HG03558 (cell line): Measurements from ENCODE around the gene UBASH3B.
"Not testable (repeated sequence)": the region's sequence is repeated elsewhere in the genome, so short reads cannot be mapped to it uniquely, and the experiment has no call there.

Source experiments
- ATAC-seq: cut with Tn5 transposase; IDR thresholded peaks from one replicate; pipeline ENCODE4 v1.9.1; 2021; ENCODE audit warnings: moderate number of reproducible peaks; ENCODE audit not compliant: unreplicated experiment; ENCODE audit errors: extremely low read depth

The UBASH3B gene

GRCh38 chr11:122726028-122726427 lies 70.5 kb downstream of the UBASH3B start:
- ATAC-seq, result no peak

- ATAC-seq, result no peak
These were observed 71.8 kb downstream of the UBASH3B start for GRCh38 chr11:122727101-122727929.

GRCh38 chr11:122728561-122728960 lies 73.0 kb downstream of the UBASH3B start:
- no peak for ATAC-seq

DNA sequence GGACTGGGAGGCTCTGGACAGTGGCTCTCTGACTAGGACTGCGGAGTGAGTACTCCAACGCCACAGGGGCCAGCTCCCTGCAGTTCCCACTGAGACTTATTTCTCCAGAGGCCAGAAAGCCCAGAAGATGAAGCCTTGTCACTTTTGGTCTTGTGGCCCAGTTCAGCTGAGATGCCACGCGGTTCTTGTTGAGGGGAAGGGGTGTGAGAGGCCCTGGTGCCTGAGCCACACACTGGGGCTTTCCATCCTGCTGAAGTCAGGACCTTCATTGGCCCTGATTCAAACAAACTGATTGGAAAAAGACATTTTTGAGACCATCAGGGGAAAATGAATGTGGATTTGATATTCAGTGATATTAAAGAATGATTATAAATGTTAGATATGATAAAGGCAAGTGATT lies 73.6 kb downstream of the UBASH3B start:
- ATAC-seq, result no peak

- not testable (repeated sequence) for ATAC-seq
These were observed 75.2 kb downstream of the UBASH3B start for GRCh38 chr11:122730694-122731093.

DNA sequence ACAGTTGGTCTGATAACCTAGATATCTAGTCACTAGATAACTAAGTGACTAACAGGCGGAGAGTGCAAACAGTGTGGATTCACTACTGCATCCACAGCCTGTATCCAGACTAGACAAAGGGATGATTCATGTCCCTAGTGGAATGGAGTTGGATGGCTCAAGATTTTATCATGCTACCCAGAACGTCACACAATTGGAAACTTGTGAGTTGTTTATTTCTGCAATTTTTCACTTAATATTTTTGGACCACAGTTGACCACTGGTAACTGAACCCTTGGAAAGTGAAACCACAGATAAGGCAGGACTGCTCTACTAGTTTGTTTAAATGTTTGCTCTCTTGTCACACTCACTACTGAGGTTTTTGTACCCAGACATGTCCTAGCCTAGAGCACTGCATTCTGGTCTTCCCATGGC lies 76.0 kb downstream of the UBASH3B start:
- ATAC-seq, result no peak

- no peak for ATAC-seq
These were observed 77.1 kb downstream of the UBASH3B start for GRCh38 chr11:122732342-122733315.

- ATAC-seq, result no peak
These were observed 77.8 kb downstream of the UBASH3B start for GRCh38 chr11:122733318-122733717.

GRCh38 chr11:122734848-122735496 lies 79.5 kb downstream of the UBASH3B start:
- ATAC-seq, result no peak

GRCh38 chr11:122737951-122738693 lies 82.6 kb downstream of the UBASH3B start:
- no peak for ATAC-seq

DNA sequence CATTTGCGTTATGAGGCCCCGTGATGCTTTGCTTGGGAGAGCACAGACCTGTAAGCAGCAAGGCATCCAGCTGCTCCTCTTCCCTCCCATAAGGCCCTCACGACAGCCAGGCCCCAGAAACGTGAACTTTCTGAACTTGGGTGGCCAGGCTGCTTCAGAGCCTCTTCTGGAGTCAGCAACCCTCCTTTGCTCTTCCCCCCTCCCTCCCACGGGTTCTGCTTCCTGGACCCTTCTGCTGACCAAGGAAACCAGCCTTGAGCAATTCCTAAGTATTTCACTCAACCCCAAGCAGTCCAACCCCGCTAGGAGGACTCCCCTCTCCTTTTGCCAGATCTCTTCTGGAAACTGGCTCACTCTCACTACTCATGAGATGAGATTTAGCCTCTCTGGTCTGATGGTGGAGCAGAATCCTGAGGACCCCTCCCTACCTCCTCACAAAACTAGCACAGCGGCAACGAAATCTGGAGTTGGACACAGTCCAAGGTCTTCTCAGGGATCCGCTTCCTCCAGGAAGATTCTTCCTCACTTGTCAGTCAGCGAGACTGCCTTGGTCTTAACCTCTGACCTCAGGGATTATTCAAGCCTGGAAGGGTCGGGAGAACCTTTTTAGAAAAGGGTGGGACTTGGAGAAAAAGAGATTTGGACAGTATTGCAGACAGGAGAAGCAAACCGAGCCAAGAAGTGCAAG lies 86.2 kb downstream of the UBASH3B start:
- no peak for ATAC-seq

GRCh38 chr11:122742301-122743018 lies 86.9 kb downstream of the UBASH3B start:
- ATAC-seq, result no peak

- no peak for ATAC-seq
These were observed 87.7 kb downstream of the UBASH3B start for GRCh38 chr11:122743097-122743741.

DNA sequence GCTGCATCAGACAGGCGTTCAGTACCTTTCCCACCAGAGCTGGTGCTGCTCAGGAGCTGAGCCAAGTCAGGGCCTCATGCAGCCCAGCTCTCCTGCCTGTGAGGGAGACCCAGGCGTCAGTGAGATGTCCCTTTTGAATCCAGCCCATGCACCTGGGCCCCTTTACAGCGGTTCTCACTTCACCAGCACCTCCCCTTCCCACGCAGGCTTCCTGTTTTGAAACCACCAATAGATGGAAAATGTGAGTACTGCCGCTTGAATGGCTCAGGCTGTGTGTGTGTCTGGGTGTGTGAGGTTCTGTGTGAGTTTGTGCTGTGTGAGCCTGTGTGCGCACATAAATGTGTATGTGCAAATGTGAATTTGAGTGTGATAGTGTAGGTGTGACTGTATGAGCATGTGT lies 88.4 kb downstream of the UBASH3B start:
- ATAC-seq, result no peak

GRCh38 chr11:122744357-122744756 lies 88.8 kb downstream of the UBASH3B start:
- no peak for ATAC-seq

- ATAC-seq, result no peak
These were observed 89.6 kb downstream of the UBASH3B start for GRCh38 chr11:122745111-122745510.

DNA sequence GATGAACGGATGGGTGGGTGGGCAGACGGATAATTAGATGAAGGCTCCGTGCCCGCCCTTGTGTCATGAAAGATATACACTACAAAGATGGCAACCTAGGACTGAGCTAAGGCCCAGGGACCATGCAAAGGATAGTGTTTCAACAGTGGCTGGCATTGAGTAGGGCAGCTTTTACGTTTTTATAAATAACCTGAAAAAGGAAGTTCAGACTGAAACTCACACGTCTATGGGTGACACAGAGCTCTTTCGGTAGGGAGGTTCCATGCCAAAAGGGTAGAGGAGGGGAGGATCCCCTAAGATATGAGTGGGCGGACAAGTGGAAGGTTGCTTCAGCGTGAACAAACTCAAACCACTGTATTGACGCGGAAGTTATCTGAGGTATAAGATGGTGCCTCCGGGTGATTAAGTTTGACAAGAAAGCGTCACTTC lies 90.5 kb downstream of the UBASH3B start:
- ATAC-seq, result peak; percentile 62

DNA sequence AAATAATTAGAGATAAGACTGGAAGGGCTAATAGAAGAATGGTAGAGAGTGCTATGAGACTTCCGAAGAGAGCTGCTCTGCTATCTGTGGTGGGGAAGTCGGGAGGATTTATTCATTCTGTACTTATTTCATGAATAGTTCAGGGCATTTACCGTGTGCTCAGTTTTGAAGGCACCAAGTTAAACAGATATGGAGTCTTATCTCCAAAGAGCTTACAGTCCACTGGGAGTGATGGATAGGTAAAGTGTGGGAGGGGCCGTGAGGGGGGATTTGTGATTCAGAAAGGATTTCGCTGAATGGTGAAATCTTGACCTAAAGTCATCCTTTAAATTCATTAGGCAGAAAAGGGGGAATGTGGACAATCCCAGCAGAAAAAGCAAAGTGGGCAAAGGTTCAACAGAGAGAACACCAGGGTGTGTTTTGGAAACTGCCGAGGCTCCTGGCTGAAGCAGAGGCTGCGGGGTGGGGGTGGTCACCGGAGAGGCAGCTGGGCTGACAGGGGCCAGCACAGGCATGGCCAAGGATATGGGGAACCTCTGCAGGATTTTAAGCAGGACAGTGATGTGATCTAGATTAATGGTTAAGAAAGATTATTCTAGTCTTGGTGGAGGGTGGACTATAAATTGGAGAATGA lies 91.2 kb downstream of the UBASH3B start:
- ATAC-seq, result no peak
